SH-SY5Y (cell line): Measurements from ENCODE around the gene CGRRF1.

ENCODE experiments used
- GATA2 ChIP-seq: IDR thresholded peaks from 2 replicates; pipeline ENCODE4 v1.6.1; 2011; ENCODE audit warnings: mild to moderate bottlenecking, low read depth, low read length
- GATA3 ChIP-seq: IDR thresholded peaks from 2 replicates; pipeline ENCODE4 v1.6.1; 2011; ENCODE audit warnings: low read depth, mild to moderate bottlenecking, low read length, moderate library complexity

CGRRF1 gene

DNA sequence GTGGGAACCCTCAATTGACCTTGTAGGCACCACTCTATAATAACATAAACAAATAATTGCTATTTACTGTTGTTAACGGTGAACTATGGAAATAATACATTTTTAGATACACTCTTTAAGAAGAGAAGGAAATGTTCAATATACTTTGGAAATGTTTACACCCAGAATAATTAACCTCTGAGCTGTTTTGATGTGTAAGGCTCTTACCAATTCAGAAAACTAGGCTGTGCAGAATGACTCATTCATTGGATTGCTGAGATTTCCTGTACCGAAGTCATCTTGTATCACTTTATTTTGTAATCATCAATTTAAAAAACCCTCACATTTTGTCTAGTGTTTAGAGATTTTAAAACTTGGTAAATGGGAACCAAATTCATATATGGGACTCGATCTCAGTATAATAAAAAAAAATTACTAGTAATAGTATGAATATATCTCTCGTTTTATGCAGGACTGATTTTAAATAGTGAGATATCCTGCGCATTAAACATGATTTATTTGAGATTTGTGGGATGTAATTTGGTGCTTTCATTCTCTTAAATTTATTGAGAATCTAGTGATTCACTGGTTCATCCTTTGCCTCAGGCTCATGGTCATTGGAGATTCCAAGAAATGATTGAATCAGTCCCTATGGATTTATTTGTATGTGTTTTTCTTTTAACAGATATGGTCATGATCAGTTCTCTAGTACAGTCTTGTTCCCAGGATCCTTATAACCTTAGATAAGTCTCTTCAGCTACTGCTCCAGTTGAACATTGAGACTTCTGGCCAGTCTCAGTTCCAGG lies 61.1 kb downstream of the CGRRF1 start:
- TF ChIP-seq GATA3 (no peak), GATA2 (no peak)

DNA sequence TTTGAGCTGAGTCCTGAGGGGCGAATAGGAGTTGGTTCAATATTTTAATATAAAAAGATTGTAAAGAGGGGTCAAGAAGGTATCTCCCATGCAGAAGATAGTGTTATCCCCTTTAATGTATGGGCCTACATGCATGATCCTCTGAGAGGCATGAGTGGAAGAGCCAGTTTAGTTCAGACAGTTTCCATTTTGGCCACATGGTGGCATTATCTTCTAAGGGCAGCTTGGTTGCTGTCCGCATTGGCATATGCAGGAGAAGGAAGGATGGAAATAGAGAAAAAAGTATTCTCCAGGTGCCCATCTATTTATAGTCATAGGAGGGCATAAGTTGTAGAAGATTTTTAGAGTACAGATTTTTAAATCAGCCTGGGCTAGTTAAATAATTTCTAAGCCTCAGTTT lies 62.6 kb downstream of the CGRRF1 start:
- TF ChIP-seq GATA3 (no peak), GATA2 (no peak)

DNA sequence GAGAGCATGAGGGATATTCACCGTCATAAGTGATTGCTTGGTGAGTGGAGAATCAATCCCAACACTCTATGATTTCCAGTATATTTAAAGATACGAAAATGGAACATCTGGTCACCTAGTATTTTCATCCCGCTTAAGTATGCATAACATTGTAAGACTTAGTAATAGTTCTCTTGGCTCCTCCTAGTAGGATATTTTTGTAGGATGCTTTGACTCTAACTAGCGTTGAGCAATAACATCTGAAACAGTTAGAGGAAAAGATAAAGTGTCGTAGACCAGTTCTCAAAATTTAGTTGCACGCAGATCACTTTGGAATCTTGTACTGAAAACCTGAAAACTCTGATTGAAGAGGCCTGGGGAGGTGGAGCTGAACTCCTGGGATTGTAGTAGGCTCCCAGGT lies 64.8 kb downstream of the CGRRF1 start:
- TF ChIP-seq GATA2 = no peak
- TF ChIP-seq GATA3 = no peak

DNA sequence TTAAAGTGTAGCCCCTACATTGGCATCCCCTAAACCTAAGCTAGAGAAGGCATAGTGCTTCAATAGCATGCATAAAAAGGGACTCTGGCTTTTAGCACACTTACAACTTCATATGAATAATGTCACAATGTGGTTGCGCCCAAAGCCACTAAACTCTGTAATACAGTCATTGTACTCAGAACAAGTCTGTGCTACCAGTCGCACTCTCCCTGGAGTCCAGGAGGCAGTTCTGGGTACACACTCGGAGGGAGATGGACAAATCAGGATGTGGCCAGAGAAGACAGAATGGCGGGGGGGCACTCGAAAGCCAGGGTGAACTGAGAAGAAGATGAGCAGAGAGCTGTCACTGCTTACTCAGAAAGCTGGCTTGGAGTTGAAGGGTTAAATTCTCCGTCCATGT lies 67.8 kb downstream of the CGRRF1 start:
- TF ChIP-seq GATA2 (no peak), GATA3 (no peak)

DNA sequence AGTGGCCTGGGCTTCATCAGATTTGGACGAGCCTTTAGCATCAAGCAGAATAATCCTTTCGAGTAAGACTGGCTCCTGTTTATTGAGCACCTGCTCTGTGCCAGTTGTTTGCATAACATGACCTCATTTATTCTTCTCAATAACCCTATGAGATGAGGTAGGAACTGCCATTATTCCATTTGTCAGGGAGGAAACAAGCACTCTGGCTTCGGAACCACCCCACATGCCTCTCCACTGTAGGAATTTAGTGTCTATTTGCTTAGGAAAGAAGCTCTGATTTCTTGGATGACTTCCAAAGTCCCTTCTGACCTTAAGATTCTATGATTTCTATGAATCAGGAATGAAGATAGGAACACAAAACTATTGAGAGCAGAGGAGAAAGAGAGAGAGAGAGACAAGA lies 68.3 kb downstream of the CGRRF1 start:
- no peak for TF ChIP-seq GATA3
- TF ChIP-seq GATA2 = no peak

DNA sequence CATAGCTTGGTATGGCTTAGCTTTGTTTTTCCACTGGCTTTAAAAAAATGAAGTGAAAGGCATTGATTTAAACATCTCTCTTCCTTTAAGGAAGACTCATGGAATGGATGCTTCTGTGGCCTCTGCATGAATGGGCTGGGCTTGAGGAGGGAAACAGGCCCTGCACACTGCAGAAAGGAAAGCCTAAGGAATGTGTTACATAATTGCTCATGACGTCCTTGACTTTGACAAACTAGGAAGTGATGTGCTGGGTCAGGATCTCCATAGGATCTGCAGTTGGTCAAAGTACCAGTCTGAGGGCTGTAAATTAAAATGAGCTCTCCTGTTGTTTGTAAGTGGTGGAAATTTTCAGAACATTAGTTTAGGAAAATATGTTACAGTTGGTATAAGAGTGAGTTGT lies 69.9 kb downstream of the CGRRF1 start:
- TF ChIP-seq GATA3 = no peak
- no peak for TF ChIP-seq GATA2

DNA sequence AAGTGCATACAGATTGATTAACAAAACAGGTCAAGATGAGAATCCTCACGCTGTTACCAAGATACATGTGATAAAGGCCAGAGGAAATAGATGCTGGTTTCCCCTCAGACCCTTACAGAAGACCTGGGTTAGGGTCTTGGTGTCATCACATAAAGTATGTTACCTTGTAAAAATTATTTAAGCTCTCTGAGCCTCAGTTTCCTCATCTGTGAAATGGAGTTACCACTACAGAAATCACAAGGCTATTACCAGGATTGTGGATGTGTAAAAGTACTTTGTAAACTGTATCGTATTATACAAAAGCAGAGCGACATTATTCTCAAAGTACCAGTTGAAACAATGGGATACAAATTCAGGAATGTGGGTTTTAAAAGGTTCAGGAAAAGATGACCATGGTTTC lies 71.2 kb downstream of the CGRRF1 start:
- TF ChIP-seq GATA3 (no peak), GATA2 (no peak)

DNA sequence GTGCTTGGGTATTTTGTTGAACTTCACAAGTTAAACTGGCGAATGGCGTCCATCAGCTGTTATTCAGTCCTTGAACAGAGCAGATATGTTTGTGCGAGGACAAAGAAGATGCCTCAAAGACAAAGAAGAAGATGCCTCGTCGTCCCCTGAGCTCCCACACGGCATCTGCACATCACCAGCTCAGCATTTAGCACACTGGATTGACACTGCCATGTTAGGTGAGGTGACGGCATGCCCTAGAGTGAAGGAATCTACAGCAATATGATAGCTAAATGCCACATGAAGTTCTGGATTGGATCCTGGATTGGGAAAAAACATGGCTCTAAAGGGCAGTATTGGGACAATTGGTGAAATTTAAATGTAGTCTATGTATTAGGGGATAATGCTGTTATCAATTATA lies 72.6 kb downstream of the CGRRF1 start:
- TF ChIP-seq GATA2 = no peak
- no peak for TF ChIP-seq GATA3

DNA sequence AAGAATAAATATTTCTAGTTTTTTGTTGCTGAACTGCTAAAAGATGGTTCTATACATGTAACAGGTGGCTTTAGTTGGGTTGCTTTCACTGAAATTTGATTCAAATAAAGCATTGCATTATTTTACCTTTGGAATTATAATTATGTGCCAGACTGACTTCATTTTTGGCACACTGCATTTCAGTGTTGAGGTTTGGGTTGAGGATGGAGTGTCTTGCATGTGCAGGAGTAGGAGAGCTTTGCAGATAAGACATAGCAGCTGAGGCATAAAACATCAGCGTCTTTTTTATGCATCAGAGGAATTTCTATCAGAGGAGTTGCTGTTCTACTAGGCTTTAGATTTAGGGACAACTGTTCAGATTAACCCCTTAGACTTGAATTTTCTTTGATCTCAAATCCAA lies 74.4 kb downstream of the CGRRF1 start:
- TF ChIP-seq GATA3 (no peak), GATA2 (no peak)

DNA sequence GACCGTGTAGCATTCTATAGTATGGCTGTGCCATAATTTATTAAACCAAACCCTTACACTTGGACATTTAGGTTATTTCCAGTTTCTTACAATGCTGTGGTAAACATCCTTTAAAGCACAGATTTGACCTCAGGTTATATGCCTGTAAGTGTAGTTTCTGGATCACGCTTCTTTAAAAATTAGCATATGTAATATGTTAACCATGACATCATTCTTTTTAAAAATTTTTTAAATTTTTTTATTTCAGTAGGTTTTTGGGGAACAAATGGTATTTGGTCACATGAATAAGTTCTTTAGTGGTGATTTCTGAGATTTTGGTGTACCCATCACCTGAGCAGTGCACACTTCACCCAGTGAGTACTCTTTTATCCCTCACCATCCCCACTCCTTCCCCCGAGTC lies 75.5 kb downstream of the CGRRF1 start:
- TF ChIP-seq GATA3 (no peak), GATA2 (no peak)
